Fibroblast of mammary gland (primary cell): ENCODE results near the gene ITK.

Source experiments
- DNase-seq: peaks from one replicate; pipeline ENCODE4 v3.0.0-alpha.2; 2010; ENCODE audit warnings: low read depth
- H3K4me3 ChIP-seq: 2 replicates; pipeline ENCODE4 v1.5.1; 2011; ENCODE audit warnings: low read depth, mild to moderate bottlenecking, low read length, moderate library complexity; ENCODE audit not compliant: control insufficient read depth
- TF ChIP-seq, protein P1 (sequence below): conservative IDR thresholded peaks from 2 replicates; pipeline ENCODE4 v1.5.1; 2011; ENCODE audit warnings: low read depth, low read length, inconsistent platforms; ENCODE audit not compliant: control insufficient read depth, insufficient read depth

Gene ITK

DNA sequence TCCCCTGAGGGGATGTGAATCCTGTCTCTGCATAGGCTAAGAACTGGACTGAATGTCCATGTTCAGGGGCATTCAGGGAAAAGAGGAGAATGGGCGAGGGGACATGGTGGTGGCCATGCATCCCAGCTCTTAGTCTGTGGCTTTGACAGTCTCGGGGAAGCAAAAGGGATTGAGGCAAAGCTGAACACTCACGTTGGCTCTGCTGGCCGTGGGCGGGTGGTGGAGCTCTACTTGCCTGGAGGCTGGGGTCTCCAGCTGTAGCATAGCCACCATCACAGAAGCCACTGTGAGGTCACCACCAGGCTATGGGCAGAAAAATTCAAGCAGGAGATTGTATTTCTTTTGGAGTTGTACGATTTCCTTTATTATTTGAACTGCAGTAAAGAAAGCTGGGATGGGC, 18.6 kb upstream of the ITK start:
- H3K4me3 ChIP-seq = no peak overlapping the region
- DNase-seq = no peak
- TF ChIP-seq, protein P1, sequence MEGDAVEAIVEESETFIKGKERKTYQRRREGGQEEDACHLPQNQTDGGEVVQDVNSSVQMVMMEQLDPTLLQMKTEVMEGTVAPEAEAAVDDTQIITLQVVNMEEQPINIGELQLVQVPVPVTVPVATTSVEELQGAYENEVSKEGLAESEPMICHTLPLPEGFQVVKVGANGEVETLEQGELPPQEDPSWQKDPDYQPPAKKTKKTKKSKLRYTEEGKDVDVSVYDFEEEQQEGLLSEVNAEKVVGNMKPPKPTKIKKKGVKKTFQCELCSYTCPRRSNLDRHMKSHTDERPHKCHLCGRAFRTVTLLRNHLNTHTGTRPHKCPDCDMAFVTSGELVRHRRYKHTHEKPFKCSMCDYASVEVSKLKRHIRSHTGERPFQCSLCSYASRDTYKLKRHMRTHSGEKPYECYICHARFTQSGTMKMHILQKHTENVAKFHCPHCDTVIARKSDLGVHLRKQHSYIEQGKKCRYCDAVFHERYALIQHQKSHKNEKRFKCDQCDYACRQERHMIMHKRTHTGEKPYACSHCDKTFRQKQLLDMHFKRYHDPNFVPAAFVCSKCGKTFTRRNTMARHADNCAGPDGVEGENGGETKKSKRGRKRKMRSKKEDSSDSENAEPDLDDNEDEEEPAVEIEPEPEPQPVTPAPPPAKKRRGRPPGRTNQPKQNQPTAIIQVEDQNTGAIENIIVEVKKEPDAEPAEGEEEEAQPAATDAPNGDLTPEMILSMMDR = no peak

DNA sequence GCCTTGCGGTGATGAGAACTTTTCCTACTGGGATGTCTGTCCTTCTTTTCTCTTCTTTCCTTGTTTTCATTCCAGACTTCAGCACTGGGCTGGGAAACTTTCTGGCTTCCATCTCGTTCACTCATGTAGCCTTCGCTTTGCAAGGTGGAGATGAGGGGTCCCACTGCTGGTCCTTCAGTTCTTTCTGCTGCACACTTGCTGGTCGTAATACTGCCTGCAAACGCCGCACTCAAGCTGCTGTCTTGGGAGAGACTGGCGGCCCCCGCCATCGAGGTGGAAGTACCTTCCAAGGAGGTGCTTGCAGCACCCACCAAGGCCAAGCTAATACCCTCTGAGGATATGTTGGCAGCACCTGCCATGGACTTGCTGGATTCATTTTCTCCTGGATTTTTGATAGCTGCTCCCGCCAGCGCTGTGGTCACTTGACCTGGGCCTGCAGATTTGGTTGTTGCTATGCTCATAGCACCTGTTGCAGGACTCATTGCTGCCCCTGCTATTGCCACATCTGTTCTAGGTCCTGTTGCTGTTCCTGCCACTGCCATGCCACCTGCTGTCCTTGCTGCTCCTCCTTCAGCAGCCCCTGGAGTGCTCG, 17.6 kb upstream of the ITK start:
- TF ChIP-seq, protein P1 = no peak
- DNase-seq = no peak
- H3K4me3 ChIP-seq = no peak overlapping the region

DNA sequence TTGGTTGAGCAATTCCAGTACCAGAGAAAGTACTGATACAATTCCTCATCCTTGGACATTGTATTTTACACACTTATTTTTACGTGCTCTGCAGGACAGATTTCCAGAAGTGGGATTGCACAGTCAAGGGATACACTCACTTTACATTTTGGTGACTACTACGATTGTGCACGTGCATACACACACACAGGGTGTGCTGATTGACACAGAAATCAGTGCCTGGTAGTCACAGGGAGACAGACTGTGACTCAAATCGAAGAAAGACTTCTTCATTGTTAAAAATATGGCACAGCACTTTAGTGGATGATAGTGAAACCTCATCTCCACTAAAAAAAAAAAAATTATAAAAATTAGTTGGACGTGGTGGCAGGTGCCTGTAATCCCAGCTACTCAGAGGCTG, 16.1 kb upstream of the ITK start:
- TF ChIP-seq, protein P1 = no peak
- no peak for DNase-seq
- H3K4me3 ChIP-seq = no peak overlapping the region

DNA sequence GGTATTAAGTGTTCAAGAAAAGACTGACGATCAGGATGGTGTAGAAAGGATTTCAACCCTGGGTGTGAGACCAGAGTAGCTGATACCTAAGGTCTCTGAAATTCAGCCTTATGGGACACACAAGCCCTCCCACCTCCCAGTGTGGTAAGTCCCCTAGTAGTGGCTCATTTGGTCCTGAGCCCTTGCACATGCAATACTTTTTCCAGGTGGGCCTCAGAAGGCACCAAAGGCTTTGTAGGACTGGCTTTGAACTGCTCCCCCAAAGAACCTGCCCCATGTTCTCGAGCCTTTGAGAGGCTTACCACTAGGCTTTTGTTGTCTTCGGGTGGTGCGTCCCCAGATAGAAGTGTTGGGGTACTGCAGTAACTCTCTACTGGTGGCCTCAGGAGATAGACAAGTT, 15.4 kb upstream of the ITK start:
- no peak for DNase-seq
- TF ChIP-seq, protein P1 = no peak
- H3K4me3 ChIP-seq = no peak overlapping the region

DNA sequence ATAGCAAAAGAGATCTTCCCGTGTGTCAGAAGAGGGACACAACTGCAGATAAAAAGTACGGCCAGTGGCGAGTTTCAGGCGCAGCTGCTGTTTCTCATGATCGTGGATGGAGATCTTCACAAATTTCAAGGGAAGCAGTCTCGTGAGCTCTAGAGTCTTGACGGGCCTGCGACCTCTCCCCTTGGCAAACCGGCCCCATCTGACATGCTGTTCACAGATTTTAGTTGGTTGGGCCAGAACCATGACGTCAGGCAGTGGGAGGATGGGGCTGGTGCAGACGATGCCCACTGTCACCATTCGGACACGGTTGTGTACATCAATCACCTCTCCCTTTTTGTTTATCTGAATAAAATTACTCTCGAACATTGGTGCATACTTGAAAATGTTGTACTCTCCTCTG, 15.0 kb upstream of the ITK start:
- DNase-seq = no peak
- TF ChIP-seq, protein P1 = no peak
- no peak overlapping the region for H3K4me3 ChIP-seq

DNA sequence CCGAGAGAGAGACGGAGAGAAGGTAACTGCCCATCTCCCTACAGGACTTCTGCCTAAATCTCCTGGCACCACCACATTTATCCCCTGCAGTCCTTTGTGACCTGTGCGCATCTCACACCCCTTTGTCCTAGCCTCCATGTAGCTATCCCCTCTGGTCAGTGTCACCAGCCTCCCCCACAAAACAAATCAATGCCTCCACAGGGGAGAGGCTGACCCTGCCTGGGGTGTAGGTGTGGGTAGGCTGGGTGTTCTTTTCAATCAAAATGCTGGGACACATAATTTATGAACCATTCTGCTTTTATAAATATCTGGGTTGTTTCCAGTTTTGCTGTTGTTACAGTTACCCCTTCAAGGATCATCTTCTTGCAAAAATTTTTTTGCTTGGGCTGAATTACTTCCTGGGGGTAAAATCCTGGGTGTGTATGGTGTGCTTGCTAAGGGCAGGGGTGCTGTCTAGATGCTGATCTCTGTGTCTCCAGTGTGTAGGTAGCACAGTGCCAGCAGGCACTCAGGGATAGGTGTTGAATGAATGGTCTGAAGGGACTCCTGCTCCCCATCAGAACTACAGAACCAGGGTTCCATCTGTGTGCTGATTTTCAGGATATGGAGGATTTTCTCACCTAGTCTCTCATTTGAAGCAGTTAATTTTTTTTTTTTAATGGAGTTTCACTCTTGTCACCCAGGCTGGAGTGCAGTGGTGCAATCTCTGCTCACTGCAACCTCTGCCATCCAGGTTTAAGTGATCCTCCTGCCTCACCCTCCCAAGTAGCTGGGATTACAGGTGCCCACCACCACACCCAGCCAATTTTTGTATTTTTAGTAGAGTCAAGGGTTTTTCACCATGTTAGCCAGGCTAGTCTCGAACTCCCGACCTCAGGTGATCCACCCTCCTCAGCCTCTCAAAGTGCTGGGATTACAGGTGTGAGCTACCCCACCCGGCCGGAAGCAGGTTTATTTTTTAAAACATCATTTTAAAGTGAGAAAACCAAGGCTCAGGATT, 14.1 kb upstream of the ITK start, which contains the start of gene GARIN3:
Gene GARIN3, minus strand, starts transcription at position 51 of the 1,000 bp plus-strand sequence. CDS start 96 bp downstream, outside the sequence.
- no peak for DNase-seq
- no peak within 1 kb of the TSS for H3K4me3 ChIP-seq
- TF ChIP-seq, protein P1 = no peak
